SK-MEL-5 (cell line): Measurements from ENCODE around the gene KRTAP5-9. TPM values are rescaled to one million over a fixed set of nuclear protein-coding genes. Genes with fewer than 3 reads are reported as not detected.
"Not testable (repeated sequence)": the region's sequence is repeated elsewhere in the genome, so short reads cannot be mapped to it uniquely, and the experiment has no call there.

Source experiments
- DNase-seq: peaks from one replicate; pipeline ENCODE4 v3.0.0-alpha.2; 2016; ENCODE audit warnings: low read depth, low spot score
- in situ Hi-C: cut with HindIII; loops from 2 replicates; pipeline ENCODE4 v1.10.0; 2016; ENCODE audit warnings: low sequenced_read_pairs, high pct_unique_total_duplicates, low pct_unique_long_range_greater_than_20kb
- total RNA-seq: library from RNA; depleted of rRNA; stranded (reverse); fragments of >200 nt; shearing (Covaris generic); gene quantifications from 2 replicates; pipeline ENCODE4 v1.2.3, GENCODE V29; 2014

Gene KRTAP5-9
- total RNA-seq, 1 experiment from 2014 or later = not detected

DNA sequence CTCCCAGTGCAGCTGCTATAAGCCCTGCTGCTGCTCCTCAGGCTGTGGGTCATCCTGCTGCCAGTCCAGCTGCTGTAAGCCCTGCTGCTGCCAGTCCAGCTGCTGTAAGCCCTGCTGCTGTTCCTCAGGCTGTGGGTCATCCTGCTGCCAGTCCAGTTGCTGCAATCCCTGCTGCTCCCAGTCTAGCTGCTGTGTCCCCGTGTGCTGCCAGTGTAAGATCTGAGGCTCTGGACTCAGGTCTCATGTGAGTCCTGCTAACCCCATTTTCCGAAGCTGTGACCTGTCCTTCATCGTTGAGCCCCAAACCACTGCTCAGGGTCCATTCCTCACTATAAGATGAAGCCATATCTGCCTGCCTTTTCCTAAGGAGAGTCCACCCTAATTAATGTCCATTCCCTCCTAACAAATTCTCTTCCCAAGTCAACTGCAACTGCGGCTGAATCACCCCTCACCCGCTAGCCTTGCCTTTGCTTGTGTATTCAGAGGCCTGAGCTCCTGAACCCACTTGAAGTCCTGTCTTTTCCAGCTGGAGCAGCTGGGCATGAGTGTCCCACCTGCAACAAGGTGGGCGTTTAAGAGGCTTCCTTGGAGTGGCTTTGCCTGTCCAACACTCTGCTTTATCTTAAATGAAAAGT lies 20.5 kb upstream of the KRTAP5-9 start:
- in situ Hi-C loops = no loop called here
- no peak for DNase-seq

DNA sequence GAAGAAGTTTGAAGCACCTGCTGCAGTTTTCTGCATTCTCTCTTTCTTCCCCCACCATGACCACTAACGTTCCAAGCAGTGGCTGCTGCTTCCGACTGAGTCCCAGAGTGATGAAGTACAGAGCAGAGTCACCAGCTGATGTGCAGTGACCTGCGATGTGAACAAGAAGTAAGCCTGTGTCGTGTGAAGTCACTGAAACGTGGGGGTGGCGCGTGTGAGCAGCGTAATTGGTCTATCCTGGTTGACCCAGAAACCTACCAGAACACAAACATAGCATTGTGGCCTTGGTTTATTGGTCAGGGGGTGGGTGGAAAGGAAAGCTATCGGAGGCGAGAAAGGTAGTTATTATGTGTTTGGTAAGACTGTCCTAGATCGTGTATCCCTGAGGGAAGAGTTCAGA lies 17.6 kb upstream of the KRTAP5-9 start:
- in situ Hi-C loops = no loop called here

DNA sequence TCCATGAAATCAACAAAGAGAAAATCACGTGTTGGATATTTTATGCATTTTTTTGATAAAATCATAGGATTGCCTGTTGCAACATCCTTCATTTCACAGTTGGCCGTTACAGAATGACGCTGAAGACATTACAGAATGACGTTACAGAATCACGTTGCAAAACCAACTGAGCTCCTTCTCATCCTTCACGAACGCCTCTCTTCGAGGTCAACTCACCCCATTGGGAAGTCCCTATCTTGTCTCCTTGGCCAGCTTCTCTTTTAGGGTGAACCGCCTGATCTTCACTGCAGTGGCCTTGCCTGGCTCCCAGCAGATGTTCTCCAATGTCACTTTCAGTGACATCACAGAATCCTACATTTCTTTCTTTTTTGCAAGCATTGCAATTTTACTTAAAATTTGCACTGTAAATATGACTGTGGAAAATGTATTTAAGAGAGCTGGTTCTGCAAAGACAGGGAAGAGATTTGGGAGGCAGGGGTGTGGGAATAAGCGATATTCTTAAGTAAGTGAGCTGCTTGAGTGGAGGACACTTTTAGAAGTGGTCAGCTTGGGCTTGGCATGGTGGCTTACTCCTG lies 16.1 kb upstream of the KRTAP5-9 start:
- in situ Hi-C loops = no loop called here
- no peak for DNase-seq

More for the DNA sequence above, 17.6 kb upstream of the KRTAP5-9 start:
- no peak for DNase-seq

DNA sequence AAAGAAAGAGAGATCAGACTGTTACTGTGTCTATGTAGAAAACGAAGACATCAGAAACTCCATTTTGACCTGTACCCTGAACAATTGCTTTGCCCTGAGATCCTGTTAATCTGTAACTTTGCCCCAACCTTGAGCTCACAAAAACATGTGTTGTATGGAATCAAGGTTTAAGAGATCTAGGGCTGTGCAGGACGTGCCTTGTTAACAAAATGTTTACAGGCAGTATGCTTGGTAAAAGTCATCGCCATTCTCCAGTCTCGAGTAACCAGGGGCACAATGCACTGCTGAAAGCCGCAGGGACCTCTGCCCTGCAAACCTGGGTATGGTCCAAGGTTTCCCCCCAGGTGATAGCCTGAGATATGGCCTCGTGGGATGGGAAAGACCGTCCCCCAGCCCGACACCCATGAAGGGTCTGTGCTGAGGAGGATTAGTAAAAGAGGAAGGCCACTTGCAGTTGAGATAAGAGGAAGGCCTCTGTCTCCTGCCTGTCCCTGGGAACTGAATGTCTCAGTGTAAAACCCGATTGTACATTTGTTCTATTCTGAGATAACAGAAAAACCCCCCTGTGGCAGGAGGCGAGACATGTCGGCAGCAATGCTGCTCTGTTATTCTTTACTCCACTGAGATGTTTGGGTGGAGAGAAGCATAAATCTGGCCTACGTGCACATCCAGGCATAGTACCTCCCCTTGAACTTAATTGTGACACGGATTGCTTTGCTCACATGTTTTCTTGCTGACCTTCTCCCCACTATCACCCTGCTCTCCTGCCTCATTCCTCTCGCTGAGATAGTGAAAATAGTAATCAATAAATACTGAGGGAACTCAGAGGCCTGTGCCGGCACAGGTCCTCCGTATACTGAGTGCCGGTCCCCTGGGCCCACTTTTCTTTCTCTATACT lies 13.3 kb upstream of the KRTAP5-9 start:
- DNase-seq, in situ Hi-C loops: not testable (repeated sequence)

DNA sequence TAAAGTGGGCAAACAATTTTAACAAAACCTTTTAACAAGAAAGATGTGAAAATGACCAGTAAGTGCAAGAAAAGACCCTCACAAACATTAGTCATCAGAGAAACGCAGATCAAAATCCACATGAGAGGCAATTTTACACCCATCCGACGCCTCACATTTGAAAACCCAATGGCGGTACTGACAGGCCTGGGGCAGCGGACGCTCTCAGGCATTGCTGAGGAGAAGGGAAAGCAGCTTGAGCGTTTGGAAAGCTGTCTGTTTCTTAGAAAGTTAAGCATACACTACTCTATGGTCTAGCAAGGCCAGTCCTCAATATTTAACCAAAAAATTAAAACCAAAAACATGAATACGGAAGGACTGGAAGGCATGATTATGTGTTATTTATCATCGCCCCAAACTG lies 12.4 kb upstream of the KRTAP5-9 start:
- in situ Hi-C loops = no loop called here
- no peak for DNase-seq

DNA sequence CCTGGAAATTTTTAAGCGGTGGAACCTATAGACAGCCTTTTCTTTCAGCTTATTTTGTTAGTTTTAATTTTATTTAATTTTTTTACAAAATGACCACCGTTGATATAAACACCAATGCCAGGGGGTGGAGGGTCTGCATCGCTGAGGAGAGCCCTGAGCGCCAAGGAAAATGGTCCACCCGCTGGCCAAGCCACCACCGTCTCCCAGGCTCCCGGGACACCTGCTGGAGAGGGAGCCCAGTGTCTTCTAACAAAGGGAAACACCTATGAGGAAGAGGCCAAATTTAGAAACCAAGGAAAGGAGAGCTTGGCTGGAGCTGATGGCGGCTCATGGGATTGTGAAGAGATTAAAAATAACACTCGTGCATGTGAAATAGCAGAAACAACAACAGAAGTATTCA lies 10.7 kb upstream of the KRTAP5-9 start:
- in situ Hi-C loops = no loop called here
- DNase-seq = no peak

DNA sequence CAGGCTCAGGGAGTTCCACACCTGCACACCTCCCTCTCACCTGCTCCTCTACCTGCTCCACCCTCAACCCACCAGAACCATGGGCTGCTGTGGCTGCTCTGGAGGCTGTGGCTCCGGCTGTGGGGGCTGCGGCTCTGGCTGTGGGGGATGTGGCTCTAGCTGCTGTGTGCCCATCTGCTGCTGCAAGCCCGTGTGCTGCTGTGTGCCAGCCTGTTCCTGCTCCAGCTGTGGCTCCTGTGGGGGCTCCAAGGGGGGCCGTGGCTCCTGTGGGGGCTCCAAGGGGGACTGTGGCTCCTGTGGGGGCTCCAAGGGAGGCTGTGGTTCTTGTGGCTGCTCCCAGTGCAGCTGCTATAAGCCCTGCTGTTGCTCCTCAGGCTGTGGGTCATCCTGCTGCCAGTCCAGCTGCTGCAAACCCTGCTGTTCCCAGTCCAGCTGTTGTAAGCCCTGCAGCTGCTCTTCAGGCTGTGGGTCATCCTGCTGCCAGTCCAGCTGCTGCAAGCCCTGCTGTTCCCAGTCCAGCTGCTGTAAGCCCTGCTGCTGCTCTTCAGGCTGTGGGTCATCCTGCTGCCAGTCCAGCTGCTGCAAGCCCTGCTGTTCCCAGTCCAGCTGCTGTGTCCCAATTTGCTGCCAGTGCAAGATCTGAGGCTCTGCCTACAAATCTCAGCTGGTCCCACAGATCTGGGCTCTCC lies 10.1 kb upstream of the KRTAP5-9 start, which contains the start of gene KRTAP5-8:
Gene KRTAP5-8, plus strand, starts transcription at position 49 of the 689 bp plus-strand sequence. Its CDS starts 31 bp downstream, at position 80.
- in situ Hi-C loops, DNase-seq: not testable (repeated sequence)

DNA sequence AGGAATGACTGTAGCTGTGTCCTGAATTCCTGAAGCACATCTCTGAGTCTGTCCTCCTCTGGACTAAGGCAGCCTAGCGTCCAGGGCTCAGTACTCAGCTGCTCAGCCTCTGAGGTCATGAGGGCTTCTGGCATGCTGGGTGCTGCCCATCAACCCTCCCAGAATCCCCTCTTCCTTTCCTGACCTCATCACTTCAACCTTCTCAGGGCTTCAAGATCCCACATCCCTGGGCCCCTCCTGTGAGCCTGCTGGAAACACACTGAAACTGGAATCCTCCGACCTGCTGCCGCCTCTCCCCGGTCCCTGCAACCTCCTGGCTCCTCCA lies 9.6 kb upstream of the KRTAP5-9 start:
- in situ Hi-C loops = no loop called here
- no peak for DNase-seq

DNA sequence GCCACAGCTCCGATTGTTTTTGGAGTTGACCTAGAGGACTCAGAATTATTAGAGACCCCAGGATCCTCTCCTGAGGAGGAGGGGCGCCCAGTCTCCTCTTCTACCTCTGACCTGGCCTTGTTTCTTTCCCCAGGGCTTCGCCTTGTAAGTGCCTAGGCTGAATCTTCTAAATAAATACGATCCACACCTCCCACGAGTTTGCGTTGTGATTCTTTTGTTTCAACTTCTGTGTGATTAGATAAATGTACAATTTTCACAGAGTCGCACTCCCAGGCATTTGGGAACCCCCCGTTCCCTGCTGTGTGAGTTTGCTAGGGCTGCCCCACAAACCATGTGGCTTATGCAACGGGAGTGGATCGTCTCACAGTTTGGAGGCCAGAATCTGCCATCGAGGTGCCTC lies 9.2 kb upstream of the KRTAP5-9 start:
- in situ Hi-C loops = no loop called here
- DNase-seq = no peak

DNA sequence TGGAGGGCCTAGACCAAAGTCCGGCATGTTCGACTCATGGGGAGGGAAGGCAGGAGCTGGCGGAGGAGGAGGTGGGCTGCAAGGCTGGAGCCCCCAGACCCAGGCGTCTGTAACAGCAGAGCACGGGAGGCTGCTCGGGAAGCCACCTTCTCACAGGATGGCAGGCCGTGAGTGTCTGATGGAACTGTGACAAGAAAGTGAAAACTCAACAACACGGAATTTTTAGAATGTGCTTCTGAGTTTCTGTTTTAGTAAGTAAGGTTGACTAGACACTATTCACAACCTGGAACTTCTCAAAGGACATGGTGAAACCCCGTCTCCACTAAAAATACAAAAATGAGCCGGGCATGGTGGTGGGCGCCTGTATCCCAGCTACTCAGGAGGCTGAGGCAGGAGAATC lies 8.2 kb upstream of the KRTAP5-9 start:
- in situ Hi-C loops = not testable (repeated sequence)

DNA sequence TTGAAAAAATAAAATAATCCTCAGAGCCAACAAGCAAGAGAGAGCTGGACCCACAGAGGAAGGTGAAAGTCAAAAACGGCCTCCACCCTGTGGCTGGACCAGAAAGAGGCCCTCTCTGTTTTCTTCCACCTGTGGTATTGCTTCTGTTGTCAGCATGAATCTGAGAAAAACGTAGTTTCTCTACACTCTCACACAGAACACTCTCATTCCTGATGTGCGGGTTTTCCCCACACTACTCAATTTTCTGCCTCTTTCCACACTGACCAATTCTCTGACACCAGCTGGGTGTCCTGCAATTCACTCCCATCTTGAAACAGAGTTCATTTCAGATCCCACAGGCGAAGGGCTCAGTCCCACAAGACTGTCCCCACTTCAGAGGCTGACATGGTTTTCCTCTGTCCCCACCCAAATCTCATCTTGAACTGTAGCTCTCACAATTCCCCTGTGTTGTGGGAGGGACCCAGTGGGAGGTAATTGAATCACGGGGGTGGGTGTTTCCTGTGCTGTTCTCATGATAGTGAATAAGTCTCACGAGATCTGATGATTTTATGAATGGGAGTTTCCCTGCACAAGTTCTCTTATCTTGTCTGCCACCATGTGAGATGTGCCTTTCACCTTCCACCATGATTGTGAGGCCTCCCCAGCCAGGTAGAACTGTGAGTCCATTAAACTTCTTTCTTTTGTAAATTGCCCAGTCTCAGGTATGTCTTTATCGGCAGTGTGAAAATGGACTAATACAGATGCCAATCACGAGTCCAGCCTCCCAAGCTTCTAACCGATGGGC lies 7.5 kb upstream of the KRTAP5-9 start:
- DNase-seq, in situ Hi-C loops: not testable (repeated sequence)

More for the DNA sequence above, 8.2 kb upstream of the KRTAP5-9 start:
- not testable (repeated sequence) for DNase-seq

DNA sequence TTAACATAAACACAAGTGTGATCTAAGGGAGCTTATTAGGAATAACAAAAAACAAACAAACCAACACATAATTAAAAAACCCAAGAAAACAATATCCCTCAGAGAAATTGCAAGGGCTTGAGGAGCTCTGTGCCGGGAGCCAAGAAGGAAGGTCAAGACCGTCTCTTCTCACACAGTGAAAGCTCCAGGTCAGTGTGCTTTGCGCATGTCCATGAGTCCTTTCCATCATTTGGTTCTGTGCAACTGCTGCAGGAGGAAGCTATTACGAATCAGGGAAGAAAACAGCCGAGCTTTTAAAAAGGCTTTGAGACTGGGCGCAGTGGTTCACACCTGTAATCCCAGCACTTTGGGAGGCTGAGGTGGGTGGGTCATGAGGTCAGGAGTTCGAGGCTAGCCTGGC lies 5.8 kb upstream of the KRTAP5-9 start:
- in situ Hi-C loops = no loop called here
- no peak for DNase-seq

DNA sequence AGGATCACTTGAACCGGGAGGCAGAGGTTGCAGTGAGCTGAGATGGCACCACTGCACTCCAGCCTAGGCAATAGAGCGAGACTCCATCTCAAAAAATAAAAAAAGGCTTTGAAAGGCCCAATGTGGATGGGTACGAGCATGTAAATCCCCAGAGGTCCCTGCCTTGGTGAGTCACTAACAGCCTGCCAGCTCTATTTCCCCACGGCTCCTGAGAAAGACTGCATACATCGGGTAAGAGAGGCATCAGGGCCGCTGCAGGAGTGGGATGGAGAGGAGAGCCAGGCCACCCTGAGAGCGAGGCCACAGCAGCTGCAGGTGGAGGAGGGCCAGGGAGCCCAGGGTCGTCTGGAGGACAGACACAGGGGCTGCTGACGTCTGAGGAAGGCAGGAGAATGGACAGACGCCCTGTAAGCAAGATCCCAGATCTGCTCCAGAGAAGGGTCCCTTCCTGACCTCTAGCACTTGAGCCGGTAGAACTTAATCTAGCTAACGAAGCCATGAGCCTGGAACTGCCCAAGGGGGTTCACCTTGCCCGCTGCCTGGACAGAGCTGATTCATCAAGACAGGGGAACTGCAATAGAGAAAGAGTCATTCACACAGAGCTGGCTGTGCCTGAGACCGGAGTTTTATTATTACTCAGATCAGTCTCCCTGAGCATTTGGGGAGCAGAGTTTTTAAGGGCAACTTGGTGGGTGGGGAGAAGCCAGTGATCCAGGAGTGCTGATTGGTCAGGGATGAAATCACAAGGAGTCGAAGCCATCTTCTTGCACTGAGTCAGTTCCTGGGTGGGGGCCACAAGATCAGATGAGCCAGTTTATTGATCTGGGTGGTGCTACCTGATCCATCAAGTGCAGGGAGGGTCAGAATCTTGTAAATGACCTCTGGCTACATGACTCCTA lies 5.1 kb upstream of the KRTAP5-9 start:
- DNase-seq = no peak
- in situ Hi-C loops = no loop called here

DNA sequence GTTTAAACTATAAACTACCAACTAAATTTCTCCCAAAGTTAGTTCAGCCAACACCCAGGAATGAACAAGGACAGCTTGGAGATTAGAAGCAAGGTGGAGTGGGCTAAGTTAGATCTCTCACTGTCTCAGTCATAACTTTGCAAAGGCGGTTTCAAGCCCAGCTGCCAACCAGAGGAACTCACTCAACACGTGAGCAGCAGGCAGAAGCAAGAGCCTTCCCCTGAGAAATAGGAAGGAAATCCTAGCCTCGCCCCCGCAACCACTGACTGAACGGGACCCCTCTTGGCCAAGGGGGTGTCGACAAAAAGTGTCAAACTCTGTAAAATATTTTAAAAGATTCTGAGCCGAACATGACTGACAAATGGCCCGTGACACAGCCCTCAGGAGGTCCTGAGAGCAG lies 4.4 kb upstream of the KRTAP5-9 start:
- no peak for DNase-seq
- in situ Hi-C loops = no loop called here

DNA sequence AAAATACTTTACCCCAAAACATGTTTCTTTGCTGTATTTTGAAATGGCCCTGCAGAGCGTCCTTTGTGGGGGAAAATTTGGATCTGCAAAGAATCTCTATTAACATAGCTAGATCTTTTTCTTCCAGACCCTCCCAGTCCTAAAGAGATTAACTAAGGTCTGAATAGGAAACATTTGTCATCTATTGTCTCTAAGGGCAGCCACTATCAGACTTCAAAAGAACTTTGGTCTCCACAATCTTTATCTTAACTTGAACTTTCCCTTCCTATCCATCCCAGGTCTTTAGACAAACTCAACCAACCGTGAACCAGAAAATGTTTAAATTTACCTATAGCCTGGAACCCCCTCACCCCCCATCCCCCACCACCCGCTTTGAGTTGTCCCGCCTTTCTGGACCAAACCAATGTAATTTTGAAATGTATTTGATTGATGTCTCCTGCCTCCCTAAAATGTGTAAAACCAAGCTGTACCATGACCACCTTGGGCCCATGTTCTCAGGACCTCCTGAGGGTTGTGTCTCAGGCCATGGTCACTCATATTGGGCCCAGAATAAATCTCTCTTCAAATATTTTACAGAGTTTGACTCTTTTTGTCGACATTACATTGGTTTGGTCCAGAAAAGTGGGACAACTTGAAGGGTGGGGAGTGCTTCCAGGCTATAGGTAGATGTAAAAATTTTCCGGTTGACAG lies 3.5 kb upstream of the KRTAP5-9 start:
- in situ Hi-C loops = no loop called here
- DNase-seq = no peak

DNA sequence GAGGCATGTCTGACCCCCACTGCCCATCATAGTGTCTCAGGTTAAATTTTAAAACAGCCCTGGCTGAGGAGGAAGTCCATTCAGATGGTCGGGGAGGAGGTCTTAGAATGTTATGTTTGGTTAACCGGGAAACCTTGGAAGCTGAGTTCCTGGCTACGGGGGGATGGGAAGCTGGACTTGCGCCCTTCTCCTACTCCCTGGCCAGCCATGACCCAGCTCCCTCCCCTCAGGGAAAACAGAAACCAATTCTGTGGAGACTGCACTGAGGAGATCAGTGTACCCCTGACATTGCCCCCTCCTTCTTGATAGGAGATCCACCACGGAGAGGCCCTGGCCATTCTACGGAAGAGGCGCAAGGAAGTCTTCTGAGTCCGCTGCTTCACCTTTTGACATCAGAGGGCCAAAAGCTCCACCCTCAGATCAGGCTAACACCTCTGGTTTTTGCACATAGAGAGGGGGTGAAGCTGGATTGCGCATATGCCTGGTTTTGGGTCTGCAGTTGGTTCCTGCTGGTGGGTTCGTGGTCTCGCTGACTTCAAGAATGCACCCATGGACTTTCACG lies 2.7 kb upstream of the KRTAP5-9 start:
- in situ Hi-C loops = no loop called here
- DNase-seq = no peak
